CD1c-positive myeloid dendritic cell (primary cell): ENCODE data around the gene HEPHL1.
"Not testable (repeated sequence)": the region's sequence is repeated elsewhere in the genome, so short reads cannot be mapped to it uniquely, and the experiment has no call there.

ENCODE experiments used
- DNase-seq: peaks from one replicate; pipeline ENCODE4 v3.0.0-alpha.2; 2016; ENCODE audit errors: extremely low spot score

Gene HEPHL1

GRCh38 chr11:94020777-94021481 lies at the start of gene HEPHL1:
Gene HEPHL1 (plus strand): TSS chr11:94021354. CDS start chr11:94021369, 15 bp downstream.
- no peak for DNase-seq

- no peak for DNase-seq
Observed at GRCh38 chr11:93972790-93973189, 48.4 kb upstream of the HEPHL1 start.

- DNase-seq: not testable (repeated sequence)
Observed at GRCh38 chr11:93973322-93974051, 47.7 kb upstream of the HEPHL1 start.

- DNase-seq: no peak
Observed at GRCh38 chr11:93974759-93975158, 46.4 kb upstream of the HEPHL1 start.

GRCh38 chr11:93976577-93977254 lies 44.4 kb upstream of the HEPHL1 start:
- DNase-seq: not testable (repeated sequence)

- no peak for DNase-seq
Observed at GRCh38 chr11:93983542-93984195, 37.5 kb upstream of the HEPHL1 start.

GRCh38 chr11:93984196-93984567 lies 37.0 kb upstream of the HEPHL1 start:
- DNase-seq: no peak

- DNase-seq: no peak
Observed at GRCh38 chr11:93984936-93985335, 36.2 kb upstream of the HEPHL1 start.

GRCh38 chr11:93986716-93987115 lies 34.4 kb upstream of the HEPHL1 start:
- DNase-seq: no peak

GRCh38 chr11:93988455-93988854 lies 32.7 kb upstream of the HEPHL1 start:
- DNase-seq: no peak

- no peak for DNase-seq
Observed at GRCh38 chr11:93988912-93989311, 32.2 kb upstream of the HEPHL1 start.

GRCh38 chr11:93993747-93994146 lies 27.4 kb upstream of the HEPHL1 start:
- DNase-seq: no peak

- DNase-seq: no peak
Observed at GRCh38 chr11:93997741-93998140, 23.4 kb upstream of the HEPHL1 start.

- no peak for DNase-seq
Observed at GRCh38 chr11:94000659-94001058, 20.5 kb upstream of the HEPHL1 start.

- DNase-seq: no peak
Observed at GRCh38 chr11:94002226-94002625, 18.9 kb upstream of the HEPHL1 start.

- DNase-seq: no peak
Observed at GRCh38 chr11:94007426-94007825, 13.7 kb upstream of the HEPHL1 start.

GRCh38 chr11:94007906-94008305 lies 13.2 kb upstream of the HEPHL1 start:
- DNase-seq: no peak

GRCh38 chr11:94010136-94010535 lies 11.0 kb upstream of the HEPHL1 start:
- no peak for DNase-seq

GRCh38 chr11:94011478-94011877 lies 9.7 kb upstream of the HEPHL1 start:
- DNase-seq: no peak

GRCh38 chr11:94017446-94017845 lies 3.7 kb upstream of the HEPHL1 start:
- no peak for DNase-seq

GRCh38 chr11:94018721-94019120 lies 2.4 kb upstream of the HEPHL1 start:
- no peak for DNase-seq

GRCh38 chr11:94023856-94024255 lies 2.7 kb downstream of the HEPHL1 start:
- no peak for DNase-seq
